ENCODE data around the gene MKLN1.

- TF ChIP-seq CTCF (IDR thresholded peaks at IDR 0.05) (no peak), POLR2A (IDR thresholded peaks at IDR 0.05) (no peak)
These were observed 194.8 kb downstream of the MKLN1 start for GRCh38 chr7:131522325-131522930.

Data from Peyer's patch (tissue), 4 donors.